Pulmonary artery endothelial cell (primary cell): Measurements from ENCODE around the gene EYS. TPM values are rescaled to one million over a fixed set of nuclear protein-coding genes. Genes with fewer than 3 reads are reported as not detected.
A peak's percentile ranks its signal among the peaks of the same experiment; 100 is the strongest.
"Not testable (repeated sequence)": the region's sequence is repeated elsewhere in the genome, so short reads cannot be mapped to it uniquely, and the experiment has no call there.

ENCODE experiments used
- DNase-seq: peaks from one replicate; pipeline ENCODE4 v3.0.0-alpha.2; 2011; ENCODE audit warnings: low read depth, low spot score
- total RNA-seq: library from RNA; depleted of rRNA; stranded (reverse); fragments of >200 nt; gene quantifications from 2 replicates; pipeline ENCODE4 v1.2.3, GENCODE V29; 2014

The EYS gene
- total RNA-seq, 1 donor from 2014 or later, result not detected

DNA sequence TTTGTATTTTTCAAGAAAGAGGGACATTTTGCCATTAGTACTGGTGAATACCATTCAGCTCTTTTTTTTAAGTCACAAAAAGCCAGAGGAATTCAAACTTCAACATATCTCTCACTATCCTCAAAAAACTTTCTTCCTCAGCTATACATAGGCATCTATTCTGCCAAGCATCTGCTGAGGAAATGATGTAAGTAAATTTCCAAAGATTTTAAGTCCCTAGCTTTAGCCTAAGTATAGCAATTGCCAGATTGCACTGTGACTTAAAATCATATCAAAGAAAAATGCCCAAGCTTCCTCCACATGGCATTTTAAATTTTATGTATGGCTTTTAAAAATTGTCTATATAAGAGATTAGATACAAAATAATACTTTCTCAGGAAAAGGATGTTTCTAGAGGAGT is 237.4 kb downstream of the EYS start:
- no peak for DNase-seq

DNA sequence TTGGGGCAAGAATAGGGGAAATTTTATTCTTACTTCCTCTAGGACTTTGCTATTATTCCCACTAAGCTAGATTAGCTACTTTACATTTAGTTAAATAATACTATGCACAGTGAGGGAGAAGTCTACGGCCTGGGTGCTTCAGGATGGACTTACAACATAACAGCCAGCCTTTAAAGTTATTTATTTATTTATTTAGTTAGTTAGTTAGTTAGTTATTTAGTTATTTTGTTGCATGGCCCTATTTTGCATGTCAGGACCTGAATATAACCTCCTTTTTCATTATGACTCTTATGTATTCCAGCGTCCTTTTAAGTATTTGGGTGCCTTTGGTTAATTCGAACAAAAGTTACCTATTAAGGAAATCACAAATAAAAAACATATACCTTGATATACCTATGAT is 238.7 kb downstream of the EYS start:
- DNase-seq, result no peak

DNA sequence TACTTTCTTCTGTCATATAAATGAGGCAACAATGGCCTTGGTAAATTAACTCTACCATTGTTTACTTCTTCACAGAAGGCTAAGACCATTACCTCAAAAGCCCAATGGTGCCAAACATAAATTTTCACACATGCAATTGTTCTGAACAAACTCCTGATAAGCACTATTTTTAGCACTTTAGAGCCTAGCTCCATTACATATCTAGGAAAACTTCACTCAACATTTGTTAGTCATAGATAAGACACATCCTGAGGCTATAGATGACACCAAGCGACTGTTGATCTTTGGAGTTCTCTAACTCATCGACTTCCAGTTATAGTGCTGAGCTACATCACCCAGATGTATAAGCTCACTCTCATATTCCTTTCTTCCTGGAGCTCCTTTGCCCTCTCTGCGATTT is 245.9 kb downstream of the EYS start:
- DNase-seq, result no peak

DNA sequence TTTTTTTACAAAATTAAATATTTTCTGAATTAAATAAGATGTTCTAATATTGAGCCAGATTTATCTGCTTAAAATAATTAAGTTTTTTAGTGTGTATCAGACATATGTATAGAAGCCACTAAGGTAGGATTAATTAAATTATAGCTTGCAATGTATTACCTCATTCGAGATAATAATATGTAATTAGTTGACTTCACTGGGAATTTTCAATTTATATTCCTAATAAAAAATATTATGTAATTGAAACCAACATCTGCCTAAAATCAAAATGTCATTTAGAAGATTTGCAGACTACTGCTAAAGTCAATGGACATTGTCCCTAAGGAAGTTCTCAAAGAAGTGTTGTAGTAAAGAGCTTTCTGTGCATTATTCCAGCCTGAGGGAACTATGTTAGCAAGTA is 254.7 kb downstream of the EYS start:
- no peak for DNase-seq

DNA sequence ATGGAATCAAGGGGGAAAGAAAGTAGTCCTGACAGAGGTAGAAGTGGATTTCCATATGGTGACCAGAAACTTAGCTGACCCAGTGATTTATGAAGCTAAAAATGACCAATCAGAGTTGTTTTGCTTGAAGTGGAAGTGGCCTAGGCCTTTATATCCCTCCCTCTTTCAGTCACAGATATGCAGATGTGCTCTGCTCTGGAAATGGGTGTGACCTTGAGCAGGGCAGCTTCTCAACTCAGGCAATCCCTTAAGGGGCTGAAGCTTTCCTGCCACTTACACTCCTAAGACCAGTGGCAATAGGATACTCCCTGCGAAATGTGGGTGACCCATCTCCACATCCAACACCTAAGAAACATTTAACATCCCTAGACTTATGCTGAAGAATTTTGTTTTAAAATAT is 256.6 kb downstream of the EYS start:
- no peak for DNase-seq

DNA sequence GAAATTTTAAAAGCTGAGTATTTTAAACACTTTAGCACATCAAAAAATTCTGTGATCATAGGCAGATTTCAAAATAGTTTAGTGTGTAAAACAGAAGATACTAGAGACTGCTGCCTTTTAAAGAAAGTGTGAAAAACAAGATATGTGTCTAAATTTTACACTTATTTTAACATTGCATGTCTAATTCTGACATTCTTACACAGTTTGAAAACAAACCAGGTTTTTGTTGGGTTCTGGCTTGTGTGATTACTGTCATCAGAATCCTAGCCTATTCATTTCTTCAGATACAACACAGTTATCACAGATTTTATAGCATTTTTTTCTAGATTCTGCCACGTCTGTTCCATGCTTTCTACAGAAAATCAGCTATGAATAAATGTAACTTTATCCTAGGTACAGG is 257.1 kb downstream of the EYS start:
- DNase-seq, result no peak

DNA sequence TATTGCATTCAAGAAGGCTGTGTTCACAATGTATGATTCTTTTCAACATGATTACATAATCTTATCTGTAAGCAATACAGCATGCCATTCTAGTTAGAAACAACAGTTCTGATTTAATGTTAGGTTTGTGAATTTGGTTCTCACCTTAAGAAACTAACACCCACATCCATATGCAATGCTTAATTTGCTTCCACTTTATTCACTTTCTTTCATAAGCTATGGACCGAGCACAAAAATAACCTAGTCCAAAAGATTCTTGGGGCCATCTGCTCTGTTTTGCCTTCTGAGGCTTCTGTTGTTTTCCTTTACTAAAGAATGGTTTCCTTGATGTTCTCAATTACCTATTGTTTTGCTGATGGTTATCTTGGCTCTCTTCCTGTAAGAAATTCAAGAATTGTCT is 258.2 kb downstream of the EYS start:
- no peak for DNase-seq

DNA sequence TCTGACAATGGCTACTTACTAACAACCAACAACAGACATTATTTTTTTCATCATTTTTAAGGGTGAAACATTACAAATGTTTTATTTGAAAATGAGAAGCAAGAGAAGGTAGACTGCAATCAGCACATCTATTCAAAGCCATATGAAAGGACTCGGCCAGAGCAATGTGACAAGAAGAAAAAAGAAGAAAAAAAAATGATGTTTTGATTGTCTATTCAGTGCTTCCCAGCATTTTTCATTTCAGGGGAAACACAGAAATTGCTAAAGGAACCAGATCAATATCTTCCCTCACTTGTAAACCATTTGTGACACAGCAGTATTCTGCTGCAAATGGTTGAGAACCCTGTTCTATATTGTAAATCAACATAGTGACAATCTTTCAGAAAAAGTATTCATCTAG is 270.7 kb downstream of the EYS start:
- DNase-seq, result no peak

DNA sequence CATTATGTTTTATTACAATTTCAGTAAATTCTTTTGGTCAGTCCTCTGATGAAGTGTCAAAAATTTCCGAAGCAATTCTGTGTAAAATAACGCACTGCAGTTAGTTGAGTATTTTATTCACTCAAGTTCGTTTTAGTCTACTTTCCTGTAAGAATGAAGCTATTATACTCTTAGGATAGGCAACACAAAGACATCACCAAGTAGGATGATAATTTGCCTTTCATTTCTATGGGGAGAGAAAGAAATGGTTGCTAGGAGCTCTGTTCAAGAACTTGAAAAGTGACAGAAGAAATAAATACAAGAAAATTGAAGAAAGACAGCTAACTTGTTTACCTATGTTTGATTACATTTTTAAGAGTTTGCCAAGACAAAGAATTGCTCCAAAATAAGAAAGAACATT is 290.4 kb downstream of the EYS start:
- no peak for DNase-seq

DNA sequence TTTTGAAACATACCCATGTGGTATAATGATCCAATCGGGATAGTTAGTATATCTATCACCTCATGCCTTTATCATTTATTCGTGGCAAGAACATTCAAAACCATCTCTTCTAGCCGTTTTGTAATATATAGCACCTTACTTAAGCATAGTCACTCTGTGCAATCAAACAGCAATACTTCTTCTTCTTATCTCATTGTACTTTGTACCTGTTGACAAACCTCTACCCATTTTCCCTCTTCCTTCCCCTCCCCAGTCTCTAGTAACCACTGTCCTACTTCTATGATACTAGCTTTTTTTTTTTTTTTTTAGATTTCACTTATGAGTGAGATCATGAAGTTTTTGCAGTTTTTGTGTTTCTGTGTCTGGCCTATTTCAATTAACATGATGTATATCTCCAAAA is 296.7 kb downstream of the EYS start:
- no peak for DNase-seq

DNA sequence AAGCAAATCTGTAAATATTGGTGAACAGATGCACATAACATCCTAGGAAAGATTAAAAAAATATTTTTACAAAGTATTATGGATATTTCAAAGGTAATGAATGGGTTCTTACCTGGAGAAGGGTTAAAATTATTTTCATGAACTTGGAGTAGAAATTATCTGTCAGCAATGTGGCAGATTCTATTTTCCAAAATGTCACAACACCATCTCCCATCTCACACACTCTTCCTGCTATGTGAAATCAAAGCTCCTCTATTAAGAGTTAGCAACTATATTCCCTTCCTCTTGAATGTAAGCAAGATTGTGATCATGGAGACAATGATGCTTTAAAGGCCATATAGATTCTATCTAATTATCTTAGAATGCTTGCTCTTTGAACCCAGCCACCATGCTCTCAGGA is 304.5 kb downstream of the EYS start:
- DNase-seq, result no peak

DNA sequence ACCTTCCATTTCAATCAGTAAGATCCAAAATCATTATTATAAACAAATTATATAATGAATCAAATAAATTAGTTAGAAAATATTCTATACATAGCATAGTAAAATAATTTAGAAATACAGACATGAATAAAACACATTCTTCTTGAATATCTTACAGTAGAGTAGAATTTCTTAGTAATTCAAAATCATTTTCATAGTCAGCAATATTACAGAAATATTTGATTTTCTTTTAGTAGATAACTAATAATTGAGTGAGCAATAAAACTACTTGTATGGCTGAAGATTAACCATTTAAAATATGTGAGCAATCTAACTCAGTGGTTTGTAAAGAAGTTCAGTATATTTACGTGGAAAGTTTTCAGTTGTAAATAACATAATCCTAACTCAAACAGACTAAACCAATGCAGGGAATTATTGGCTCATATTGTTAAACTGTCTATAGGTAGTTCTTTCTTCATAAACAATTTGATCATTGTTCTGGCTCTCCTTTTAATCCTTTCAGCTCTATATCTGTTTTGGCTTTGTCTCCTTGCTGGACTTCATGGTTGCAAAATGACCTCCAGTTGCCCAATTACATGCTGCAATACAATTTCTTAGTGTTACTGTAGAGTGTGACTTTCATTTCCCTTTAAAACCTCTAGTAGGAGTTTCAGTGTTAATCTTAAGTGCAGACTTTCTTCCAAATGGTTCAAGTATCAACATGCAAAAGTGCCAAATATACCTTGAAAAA is 307.5 kb downstream of the EYS start:
- no peak for DNase-seq

DNA sequence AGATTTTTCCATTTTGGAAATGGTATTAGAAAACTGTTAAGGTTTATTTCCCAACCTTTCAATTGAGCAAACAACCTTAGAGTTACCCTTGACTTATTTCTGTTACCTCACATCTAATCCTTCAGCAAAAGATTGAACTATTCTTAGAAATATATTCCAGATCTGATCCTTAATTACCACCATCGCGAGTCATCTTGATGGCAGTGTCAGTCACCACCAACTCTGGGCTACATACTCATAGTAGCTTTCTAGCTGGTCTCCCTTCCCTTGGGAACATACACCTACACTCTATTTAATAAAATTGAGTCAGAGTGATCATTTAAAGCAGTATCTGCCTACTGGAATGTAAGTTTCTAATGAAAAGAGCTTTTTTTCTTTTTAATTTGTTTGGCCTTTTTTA is 308.2 kb downstream of the EYS start:
- no peak for DNase-seq

DNA sequence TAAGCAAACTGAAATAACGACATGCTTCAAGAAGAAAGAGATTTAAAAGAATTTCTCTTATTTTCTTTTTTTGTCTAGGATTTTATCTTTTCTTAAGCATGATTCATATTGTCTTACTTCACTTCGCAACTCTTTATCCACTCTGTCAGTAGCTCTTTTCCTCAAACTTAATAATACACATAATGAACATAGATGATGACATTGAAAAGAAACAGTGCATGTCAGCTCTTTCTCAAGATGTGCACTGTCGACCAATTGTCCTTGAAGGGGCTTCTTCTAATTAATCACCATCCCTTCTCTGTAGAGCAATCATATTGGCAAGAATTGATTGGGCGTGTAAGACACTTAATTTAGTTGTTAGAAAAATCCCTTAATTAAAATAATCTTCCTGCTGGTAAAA is 356.5 kb downstream of the EYS start:
- DNase-seq, result no peak

DNA sequence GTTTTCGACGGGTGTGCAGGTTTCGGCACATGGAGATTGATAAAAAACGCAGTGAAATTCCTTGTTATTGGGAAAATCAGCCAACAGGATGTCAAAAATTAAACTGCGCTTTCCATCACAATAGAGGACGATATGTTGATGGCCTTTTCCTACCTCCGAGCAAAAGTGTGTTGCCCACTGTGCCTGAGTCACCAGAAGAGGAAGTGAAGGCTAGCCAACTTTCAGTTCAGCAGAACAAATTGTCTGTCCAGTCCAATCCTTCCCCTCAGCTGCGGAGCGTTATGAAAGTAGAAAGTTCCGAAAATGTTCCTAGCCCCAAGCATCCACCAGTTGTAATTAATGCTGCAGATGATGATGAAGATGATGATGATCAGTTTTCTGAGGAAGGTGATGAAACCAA is 404.4 kb downstream of the EYS start:
- DNase-seq, result not testable (repeated sequence)

DNA sequence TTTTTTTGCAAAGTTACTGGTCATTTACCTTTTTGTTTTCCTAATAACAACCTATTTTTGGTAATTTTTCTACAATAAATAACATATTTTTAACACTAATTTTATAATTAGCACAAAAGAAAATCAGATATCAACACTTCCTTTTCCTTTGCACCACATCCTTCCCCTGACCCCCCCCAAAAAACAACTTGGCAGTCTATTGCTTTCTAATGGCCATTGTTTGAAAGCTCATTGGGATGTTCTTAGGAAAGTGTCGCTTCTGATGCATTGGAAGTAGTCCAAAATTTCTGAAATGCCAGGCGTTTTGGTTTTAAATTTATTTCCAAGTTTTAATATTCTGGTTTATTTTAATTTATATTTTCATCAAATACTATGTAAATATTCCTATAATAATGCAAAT is 407.8 kb downstream of the EYS start:
- DNase-seq, result no peak

DNA sequence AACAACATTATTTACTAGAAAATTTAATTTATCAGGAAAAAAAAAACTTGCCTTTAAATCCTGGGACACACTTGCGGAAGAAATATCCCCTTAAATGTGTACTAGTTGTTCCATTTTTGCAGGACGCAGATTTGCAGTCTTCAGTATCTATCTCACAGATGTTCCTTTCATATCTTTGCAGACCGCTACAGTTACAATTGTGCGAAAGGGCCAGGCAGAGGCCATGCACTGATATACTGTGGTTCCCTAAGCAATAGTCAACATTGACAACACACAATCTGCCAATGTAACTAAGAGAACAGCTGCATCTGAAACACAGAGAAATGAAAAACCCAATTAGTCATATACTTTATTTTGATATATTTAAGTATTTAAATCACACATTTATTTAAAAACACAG is 411.2 kb downstream of the EYS start:
- no peak for DNase-seq

DNA sequence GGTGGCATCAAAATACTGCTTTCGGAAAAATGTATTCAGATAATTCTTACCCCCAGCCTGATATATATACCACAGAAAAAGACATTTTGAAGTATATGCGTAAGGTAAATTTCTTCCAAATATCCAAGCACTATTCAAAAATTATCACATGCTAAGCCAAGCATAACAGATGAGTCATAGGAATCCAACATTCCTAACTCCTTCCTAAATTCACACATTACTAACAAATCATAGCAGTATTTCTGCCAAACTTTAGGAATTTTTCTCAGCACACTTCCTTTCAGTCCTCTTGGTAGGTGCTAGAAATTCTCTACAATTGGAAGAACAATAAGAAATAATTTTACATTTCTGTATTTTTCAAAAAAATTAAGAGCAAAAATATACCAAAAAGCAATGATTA is 417.5 kb downstream of the EYS start:
- DNase-seq, result peak; percentile 11

DNA sequence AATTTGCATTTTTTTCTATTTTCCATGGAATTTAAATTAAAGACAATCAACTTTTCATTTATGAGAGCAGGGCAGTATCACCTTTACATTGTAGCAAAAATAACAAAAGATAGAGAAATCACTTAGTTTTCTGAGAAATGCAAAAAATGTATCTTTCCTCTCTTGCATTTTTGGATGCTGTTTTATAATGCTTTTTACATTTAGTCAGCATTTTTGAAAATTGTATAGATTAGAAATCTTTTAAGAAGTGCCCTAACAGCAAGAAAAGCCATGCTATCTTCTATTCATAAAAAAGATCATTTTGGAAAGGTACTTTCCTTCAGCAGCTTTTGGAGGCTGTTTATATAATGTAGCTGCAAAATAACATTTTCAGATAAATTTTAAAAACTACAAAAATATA is 421.8 kb downstream of the EYS start:
- no peak for DNase-seq

DNA sequence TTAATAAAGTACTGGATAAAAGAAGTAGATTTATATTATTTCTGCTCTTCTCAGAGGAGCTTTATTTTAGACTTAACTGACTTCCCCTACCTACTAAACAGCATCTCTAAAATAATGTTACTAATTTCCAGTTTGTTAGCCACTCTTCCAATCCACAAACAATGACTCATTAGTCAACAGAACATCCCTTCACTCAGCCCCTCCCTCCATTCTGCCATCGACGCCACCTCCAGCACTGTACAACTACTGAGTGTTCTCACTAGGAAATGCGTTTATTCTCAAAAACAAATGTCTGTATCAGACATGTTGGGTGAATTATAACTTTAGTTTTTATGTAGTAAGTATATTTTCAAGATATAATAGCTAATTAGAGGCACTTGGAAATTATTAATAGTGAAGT is 427.0 kb downstream of the EYS start:
- DNase-seq, result no peak

DNA sequence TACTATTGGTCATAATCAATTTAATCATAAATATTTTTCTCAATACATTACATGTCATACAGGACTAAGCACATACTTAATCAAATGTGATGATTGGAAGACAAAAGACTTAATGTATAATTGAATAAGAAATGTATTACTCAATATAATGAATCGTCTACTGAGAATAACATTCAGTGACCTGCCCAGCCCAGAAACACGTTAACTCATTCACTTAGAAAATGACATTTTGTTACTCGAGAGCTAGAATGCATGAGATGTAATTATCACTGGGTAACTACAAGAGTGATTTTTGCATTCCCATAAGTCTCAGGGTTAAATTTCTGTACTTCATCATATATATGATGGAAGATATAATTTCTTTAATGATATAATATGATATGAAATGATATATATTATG is 444.8 kb downstream of the EYS start:
- no peak for DNase-seq

DNA sequence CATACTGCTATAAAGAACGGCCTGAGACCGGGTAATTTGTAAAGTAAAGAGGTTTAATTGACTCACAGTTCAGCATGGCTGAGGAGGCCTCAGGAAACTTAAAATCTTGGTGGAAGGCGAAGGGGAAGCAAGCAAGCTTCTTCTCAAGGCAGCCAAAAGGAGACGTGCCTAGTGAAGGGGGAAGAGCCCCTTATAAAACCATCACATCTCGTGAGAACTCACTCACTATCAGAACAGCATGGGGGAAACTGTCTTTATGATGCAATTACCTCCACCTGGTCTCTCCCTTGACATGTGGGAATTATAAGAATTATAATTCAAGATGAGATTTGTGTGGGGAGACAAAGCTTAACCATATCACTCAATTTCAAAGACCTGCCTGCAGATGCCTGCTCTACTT is 447.0 kb downstream of the EYS start:
- no peak for DNase-seq

DNA sequence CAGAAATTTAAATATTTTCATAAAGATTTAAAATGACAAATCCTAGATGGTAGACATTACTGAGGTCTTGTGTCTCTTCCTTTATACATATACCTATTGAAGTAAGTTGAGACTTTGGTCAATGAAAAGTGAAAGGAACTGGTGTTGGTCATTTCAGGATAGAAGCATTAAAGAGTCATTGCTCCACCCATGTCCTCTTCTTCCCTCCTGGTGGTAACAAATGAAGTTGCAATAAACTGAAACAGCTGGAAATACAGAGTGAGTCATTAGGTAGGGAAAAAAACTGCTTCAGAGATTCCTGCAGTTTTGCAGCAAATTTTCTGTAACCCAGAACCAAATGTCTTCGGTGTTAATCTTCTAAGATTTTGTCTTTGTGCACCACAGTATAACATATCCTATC is 448.0 kb downstream of the EYS start:
- DNase-seq, result no peak

DNA sequence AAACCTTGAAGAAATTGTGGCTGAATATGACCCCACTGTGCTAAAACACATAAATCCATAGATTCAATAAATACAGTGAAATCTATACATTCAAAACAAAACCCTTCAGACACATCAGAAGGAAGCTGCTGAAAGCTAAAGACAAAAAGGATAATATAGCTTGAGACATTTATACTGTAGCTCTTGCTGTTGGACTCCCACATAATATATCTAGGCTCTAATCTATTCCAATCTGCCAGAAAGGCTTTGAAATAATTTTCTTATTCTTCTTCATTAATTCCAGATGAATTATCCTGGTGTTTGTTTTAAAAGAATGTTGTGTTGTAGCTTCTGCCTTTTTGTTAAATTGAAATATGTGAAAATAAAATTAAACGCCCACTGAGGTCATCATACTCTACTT is 454.0 kb downstream of the EYS start:
- DNase-seq, result no peak
